Germinal center (tissue), 1 donor: Measurements from ENCODE around the gene NRG3.

ENCODE experiments used
- DNase-seq: peaks from one replicate; pipeline ENCODE4 v3.0.0; 2012; ENCODE audit warnings: mixed read lengths, low spot score

The NRG3 gene

DNA sequence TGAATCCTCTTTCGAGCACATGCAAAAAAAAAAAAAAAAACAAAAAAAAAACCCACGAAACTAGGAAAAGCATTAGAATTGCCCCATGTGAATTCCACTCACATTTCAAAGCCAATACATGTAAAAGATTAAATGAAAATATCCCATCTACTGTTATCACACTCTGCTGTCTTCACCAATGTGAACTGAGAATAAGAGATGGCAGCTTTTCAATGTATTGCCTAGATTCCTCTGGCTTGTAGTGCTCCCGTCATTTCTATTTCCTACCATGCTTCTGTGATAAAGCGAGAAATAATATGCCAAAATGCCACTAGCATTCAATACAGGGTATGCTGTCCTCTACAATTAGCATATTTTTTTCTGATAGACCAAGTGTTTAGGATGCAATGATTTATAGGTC lies 517.0 kb downstream of the NRG3 start:
- no peak for DNase-seq

DNA sequence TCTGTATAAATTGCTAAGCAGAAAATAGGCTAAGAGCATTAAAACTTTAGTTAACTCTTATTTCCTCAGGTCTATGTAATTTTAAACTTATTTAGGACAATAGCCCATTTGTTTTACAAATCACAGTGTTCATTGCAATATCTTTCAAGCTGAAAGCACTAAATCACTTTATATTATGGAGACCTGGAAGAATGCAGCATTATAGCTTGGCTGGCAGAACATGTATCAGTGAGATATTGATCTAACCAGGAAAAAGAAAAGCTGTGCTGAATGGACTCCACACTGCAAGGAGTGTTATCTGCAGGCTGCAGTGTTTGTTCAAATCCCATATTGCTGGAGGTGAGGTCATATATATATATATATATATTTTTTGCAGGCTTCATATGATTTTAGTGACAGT lies 517.5 kb downstream of the NRG3 start:
- no peak for DNase-seq

DNA sequence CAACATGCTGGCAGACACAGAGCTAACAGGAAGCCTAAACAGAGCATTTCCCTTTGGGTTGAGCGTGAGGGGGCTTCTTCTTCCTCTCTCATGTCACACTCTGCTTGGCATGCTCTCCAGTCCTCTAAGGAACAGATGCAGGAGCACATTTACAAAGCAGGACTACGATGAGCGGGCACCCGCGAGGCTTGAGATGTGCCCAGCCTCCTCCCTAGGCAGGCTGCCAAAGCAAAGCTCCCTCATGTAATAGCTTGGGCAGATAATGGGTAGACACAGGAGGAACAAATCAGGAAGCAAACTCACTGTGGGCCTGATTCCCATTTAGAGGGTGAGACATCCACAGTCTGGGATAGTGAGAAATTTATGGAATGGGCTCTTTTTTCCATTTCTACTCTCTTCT lies 519.1 kb downstream of the NRG3 start:
- no peak for DNase-seq

DNA sequence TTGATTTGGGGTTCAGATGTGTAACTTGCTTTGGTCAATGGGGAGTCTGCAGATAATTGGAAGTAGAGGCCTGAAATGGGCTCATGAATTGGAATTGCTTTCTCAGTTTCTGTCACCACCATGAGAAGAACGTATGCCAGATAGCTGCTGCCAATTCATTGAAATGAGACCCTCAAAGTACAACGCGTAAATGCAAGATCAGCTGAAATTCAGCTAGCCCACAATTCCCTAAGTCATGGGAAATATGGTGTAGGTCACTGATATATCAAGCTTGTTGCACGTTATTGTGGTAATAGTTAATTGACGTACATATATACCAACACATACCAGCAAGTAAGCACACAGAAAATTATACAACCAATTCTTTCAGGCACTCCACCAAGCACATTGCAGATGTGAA lies 520.0 kb downstream of the NRG3 start:
- no peak for DNase-seq

DNA sequence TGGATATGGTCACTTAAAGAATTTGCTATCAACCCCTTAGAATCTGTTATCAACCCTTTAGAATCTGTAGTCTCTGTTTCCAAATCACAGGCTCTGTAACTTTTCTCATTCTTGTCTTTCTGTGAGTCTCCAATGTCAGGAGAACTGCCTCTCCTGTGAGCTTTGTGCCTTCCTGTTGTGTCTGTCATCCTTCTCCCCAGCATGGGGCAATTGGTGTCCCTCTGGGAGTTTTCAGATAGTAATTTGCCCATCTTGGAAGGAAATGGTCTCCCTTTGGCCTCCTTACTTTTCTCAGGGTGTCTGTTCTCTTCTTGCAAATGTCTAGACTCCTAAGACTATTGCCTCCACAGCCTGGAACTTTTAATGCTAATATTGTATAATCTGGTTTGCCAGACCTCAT lies 521.9 kb downstream of the NRG3 start:
- DNase-seq = no peak

GRCh38 chr10:82397854-82398253 lies 522.9 kb downstream of the NRG3 start:
- DNase-seq = no peak

- DNase-seq = no peak
These were observed 524.9 kb downstream of the NRG3 start for GRCh38 chr10:82399850-82400249.

DNA sequence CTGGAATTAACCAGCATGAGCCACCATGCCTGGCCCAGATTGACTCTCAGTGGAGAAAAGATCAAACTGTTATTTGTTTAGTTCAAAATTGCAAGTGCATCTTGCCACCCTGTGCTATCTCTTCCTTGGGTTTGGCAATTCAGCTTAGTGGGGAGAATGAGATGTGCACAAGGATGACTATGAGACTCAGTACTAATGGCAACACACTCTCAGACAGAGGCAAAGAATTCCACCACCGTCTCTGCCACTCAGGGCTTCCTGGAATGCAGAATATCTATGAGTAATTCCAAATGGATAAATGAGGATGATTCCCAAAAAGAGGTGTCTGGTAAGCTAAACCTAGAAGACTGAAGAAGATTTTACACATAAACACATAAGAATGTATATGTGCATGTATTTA lies 525.8 kb downstream of the NRG3 start:
- no peak for DNase-seq

- no peak for DNase-seq
These were observed 528.0 kb downstream of the NRG3 start for GRCh38 chr10:82402906-82403401.

DNA sequence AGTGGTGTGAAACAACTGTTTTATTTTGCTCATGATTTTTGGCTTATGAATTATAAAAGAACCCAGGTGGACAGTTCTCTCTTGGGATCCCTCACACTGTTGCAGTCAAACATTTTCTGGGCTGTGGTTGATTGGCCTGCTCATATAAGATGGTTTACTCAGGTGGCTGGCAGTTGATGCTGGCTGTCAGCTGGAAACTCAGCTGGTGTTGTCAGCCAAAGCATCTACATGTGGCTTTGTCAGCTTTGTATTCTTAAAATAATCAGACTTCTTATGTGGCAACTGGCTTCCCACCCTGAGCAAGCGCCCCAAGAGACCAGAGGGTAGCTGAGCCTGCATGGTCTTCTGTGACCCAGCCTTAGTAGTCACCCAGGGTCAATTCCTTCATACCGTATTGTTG lies 534.7 kb downstream of the NRG3 start:
- DNase-seq = no peak

GRCh38 chr10:82411416-82411815 lies 536.4 kb downstream of the NRG3 start:
- no peak for DNase-seq

- no peak for DNase-seq
These were observed 545.0 kb downstream of the NRG3 start for GRCh38 chr10:82420001-82420400.

DNA sequence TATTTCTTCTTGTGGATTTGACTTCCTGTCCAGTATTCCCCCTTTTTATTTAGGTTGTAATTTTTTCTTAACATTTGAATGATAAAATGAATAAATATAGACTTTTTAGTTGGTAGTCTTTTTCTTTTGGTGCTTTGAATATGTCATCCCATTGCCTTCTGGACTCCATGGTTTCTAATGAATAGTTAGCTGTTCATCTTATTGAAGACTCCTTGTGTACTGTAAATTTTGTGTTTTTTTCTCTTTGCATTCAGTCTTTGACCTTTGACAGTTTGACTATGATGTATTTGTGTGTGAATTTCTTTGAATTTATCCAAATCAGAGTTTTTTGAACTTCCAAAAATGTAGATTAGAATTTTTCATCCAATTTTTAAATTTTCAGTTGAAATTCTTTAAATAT lies 554.3 kb downstream of the NRG3 start:
- DNase-seq = no peak

GRCh38 chr10:82438277-82438676 lies 563.3 kb downstream of the NRG3 start:
- DNase-seq = no peak

- DNase-seq = no peak
These were observed 565.8 kb downstream of the NRG3 start for GRCh38 chr10:82440775-82441174.

DNA sequence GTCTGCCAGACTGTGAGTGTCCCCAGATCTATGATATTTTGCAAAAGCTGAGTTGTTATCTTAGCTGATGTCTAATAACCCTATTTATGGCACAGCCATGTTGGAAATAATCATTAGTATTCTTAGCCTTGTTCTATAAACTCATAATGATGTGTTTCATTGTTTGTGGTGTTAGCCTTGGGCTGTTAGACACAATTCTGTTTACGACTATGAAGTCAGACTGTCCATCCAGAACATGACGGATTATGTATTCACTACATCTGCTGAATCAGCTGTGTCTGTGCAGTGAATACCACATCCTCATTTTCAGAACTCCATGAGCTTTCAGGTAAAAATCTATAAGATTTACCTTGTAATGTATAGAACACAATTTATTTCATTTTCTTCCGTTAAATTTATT lies 577.1 kb downstream of the NRG3 start:
- DNase-seq = no peak

DNA sequence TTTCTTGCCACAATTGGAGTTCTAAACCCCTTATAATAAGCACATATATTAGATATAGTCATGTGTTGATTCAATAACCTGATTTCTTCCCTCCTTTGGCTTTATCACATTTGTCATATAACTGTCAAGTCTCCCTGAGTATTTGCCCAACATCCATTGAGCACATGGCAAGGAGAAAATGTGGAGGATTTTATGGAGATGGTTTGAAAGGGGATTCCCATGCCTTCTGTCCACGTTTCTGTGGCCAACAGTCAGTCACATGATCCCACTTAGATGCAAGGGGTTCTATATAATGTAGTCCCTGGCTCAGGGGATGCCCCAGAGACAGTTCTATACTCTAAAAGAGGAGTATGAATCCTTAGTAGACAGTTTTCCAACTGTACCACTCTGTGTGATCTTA lies 577.7 kb downstream of the NRG3 start:
- no peak for DNase-seq

GRCh38 chr10:82453678-82454293 lies 578.8 kb downstream of the NRG3 start:
- no peak for DNase-seq

DNA sequence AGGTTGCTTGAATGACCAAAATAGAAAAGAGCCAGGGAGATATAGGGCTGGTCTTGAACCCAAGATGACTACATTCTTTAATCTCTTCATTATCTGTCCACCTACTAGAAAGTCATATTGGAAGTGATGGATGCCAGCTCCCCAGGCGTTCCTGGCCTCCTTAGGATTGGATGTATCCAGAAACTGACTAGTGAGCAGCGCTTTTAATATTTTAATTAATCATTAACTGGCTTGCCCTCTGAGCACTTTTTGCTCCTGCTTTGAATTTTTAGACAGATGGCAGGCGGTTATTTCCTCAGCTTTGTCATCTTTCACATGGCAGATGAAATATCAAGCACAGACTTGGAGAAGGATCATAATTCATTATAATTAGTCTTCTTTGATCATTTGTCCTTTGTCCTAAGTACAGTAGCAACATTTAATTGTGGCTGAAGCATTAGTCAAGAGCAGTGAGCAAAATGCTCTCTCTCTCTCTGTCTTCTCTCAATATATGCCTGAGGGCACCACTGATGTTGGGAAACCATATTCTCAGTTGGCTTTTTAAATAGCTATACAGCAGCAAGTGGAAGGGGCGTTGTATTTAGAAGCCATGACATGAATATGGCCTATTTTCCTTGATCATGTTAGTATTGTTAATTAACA lies 588.0 kb downstream of the NRG3 start:
- DNase-seq = no peak

- DNase-seq = no peak
These were observed 588.6 kb downstream of the NRG3 start for GRCh38 chr10:82463614-82464013.

- no peak for DNase-seq
These were observed 589.3 kb downstream of the NRG3 start for GRCh38 chr10:82464191-82464818.

DNA sequence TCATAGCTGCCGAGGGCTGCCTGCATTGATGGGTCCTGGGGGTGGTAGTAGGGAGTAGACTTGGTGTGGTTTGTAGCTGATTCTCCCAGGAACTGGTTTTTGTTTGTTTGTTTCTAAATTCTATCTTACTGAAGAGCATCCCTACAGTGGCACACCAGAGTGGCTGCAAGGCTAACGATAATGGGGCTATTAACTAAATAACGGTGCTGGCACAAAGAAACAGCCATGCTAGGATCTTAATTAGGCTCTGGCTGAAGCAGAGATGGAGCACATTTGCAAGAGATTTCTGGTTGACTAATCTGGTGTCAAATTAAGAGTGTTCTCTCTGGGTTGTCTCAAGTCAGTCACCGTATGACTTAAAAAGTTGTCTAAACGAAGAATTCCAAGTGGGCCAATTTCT lies 590.0 kb downstream of the NRG3 start:
- no peak for DNase-seq

GRCh38 chr10:82468453-82468852 lies 593.5 kb downstream of the NRG3 start:
- DNase-seq = no peak
